Measurements from ENCODE around the gene OXT. TPM values are rescaled to one million over a fixed set of nuclear protein-coding genes. Genes with fewer than 3 reads are reported as not detected.
A peak's percentile ranks its signal among the peaks of the same experiment; 100 is the strongest.
"Not testable (repeated sequence)": the region's sequence is repeated elsewhere in the genome, so short reads cannot be mapped to it uniquely, and the experiment has no call there.

Gene OXT
- total RNA-seq, 2 experiments from 2014 or later = 0.47 TPM; not detected in 1

- DNase-seq = no peak
- Mint-ChIP-seq H3K4me1 (peaks cover 16% of the 10 kb centered on the region), H3K9me3 (no peaks in the 10 kb centered on the region), H3K27ac (peak overlapping the region; percentile 75), H3K36me3 (peaks cover 25% of the 10 kb centered on the region), H3K27me3 (no peaks in the 10 kb centered on the region), H3K4me3 (peak overlapping the region; percentile 72)
Measured at GRCh38 chr20:3045042-3045815, 26.2 kb upstream of the OXT start.

- no peaks in the 10 kb centered on the region for H3K9me3 Mint-ChIP-seq
- peaks cover 18% of the 10 kb centered on the region for H3K4me1 Mint-ChIP-seq
- peak within 1 kb of the TSS; percentile 85 for H3K4me3 Mint-ChIP-seq
- H3K27ac Mint-ChIP-seq = peak within 1 kb of the TSS; percentile 75
- DNase-seq = peak; percentile 88
- H3K27me3 Mint-ChIP-seq = no peaks in the 10 kb centered on the region
- peaks cover 22% of the 10 kb centered on the region for H3K36me3 Mint-ChIP-seq
Measured at GRCh38 chr20:3045816-3046676, 25.4 kb upstream of the OXT start, which contains the start of gene MRPS26. MRPS26 (plus strand) TSS chr20:3046052; CDS start chr20:3046069, 17 bp downstream.

- peak overlapping the region; percentile 85 for H3K4me3 Mint-ChIP-seq
- H3K27ac Mint-ChIP-seq = peak overlapping the region; percentile 17
- no peaks in the 10 kb centered on the region for H3K9me3 Mint-ChIP-seq
- peaks cover 22% of the 10 kb centered on the region for H3K36me3 Mint-ChIP-seq
- DNase-seq = no peak
- no peaks in the 10 kb centered on the region for H3K27me3 Mint-ChIP-seq
- peaks cover 20% of the 10 kb centered on the region for H3K4me1 Mint-ChIP-seq
Measured at GRCh38 chr20:3046677-3047462, 24.6 kb upstream of the OXT start.

- H3K27me3 Mint-ChIP-seq = no peaks in the 10 kb centered on the region
- peaks cover 22% of the 10 kb centered on the region for H3K36me3 Mint-ChIP-seq
- H3K4me1 Mint-ChIP-seq = peaks cover 20% of the 10 kb centered on the region
- H3K9me3 Mint-ChIP-seq = no peaks in the 10 kb centered on the region
- H3K27ac Mint-ChIP-seq = no peak overlapping the region
- DNase-seq = no peak
- H3K4me3 Mint-ChIP-seq = peak overlapping the region; percentile 85
Measured at GRCh38 chr20:3047486-3048419, 23.7 kb upstream of the OXT start.

GRCh38 chr20:3051385-3052019, 19.9 kb upstream of the OXT start:
- H3K27ac Mint-ChIP-seq = no peak overlapping the region
- H3K9me3 Mint-ChIP-seq = no peaks in the 10 kb centered on the region
- peaks cover 16% of the 10 kb centered on the region for H3K4me1 Mint-ChIP-seq
- no peak for DNase-seq
- no peak overlapping the region for H3K4me3 Mint-ChIP-seq
- H3K36me3 Mint-ChIP-seq = peaks cover 19% of the 10 kb centered on the region
- no peaks in the 10 kb centered on the region for H3K27me3 Mint-ChIP-seq

GRCh38 chr20:3059489-3059888, 11.9 kb upstream of the OXT start:
- peaks cover 5% of the 10 kb centered on the region for H3K4me1 Mint-ChIP-seq
- no peak overlapping the region for H3K27ac Mint-ChIP-seq
- H3K27me3 Mint-ChIP-seq = no peaks in the 10 kb centered on the region
- H3K9me3 Mint-ChIP-seq = no peaks in the 10 kb centered on the region
- DNase-seq = no peak
- H3K4me3 Mint-ChIP-seq = no peak overlapping the region
- H3K36me3 Mint-ChIP-seq = no peaks in the 10 kb centered on the region

GRCh38 chr20:3064119-3064518, 7.3 kb upstream of the OXT start:
- not testable (repeated sequence) for H3K36me3 Mint-ChIP-seq, H3K27ac Mint-ChIP-seq, H3K4me1 Mint-ChIP-seq, H3K27me3 Mint-ChIP-seq, H3K4me3 Mint-ChIP-seq, DNase-seq, H3K9me3 Mint-ChIP-seq

GRCh38 chr20:3067139-3068014, 4.0 kb upstream of the OXT start:
- Mint-ChIP-seq H3K4me3 (no peak overlapping the region), H3K27me3 (peaks cover under 1% of the 10 kb centered on the region), H3K27ac (no peak overlapping the region), H3K9me3 (no peaks in the 10 kb centered on the region), H3K4me1 (peaks cover 14% of the 10 kb centered on the region), H3K36me3 (no peaks in the 10 kb centered on the region)
- no peak for DNase-seq

- Mint-ChIP-seq H3K4me3 (no peak overlapping the region), H3K4me1 (peaks cover 17% of the 10 kb centered on the region), H3K27me3 (peaks cover 3% of the 10 kb centered on the region), H3K27ac (no peak overlapping the region), H3K9me3 (no peaks in the 10 kb centered on the region), H3K36me3 (no peaks in the 10 kb centered on the region)
- DNase-seq = no peak
Measured at GRCh38 chr20:3068075-3068474, 3.3 kb upstream of the OXT start.

- no peaks in the 10 kb centered on the region for H3K9me3 Mint-ChIP-seq
- no peak overlapping the region for H3K4me3 Mint-ChIP-seq
- peaks cover 17% of the 10 kb centered on the region for H3K4me1 Mint-ChIP-seq
- no peak overlapping the region for H3K27ac Mint-ChIP-seq
- H3K36me3 Mint-ChIP-seq = no peaks in the 10 kb centered on the region
- peak; percentile 22 for DNase-seq
- H3K27me3 Mint-ChIP-seq = peaks cover 3% of the 10 kb centered on the region
Measured at GRCh38 chr20:3068986-3069900, 2.2 kb upstream of the OXT start.

GRCh38 chr20:3070725-3071124, 695 bp upstream of the OXT start:
- no peak for DNase-seq
- Mint-ChIP-seq H3K4me3 (peak overlapping the region; percentile 46), H3K4me1 (peaks cover 12% of the 10 kb centered on the region), H3K36me3 (no peaks in the 10 kb centered on the region), H3K9me3 (no peaks in the 10 kb centered on the region), H3K27ac (no peak overlapping the region), H3K27me3 (peaks cover 3% of the 10 kb centered on the region)

- DNase-seq = no peak
- Mint-ChIP-seq H3K9me3 (no peaks in the 10 kb centered on the region), H3K27ac (no peak overlapping the region), H3K36me3 (no peaks in the 10 kb centered on the region), H3K4me1 (peaks cover 12% of the 10 kb centered on the region), H3K4me3 (peak overlapping the region; percentile 46), H3K27me3 (peaks cover 3% of the 10 kb centered on the region)
Measured at GRCh38 chr20:3071266-3071609, 182 bp upstream of the OXT start.

Data from activated naive CD8-positive, alpha-beta T cell treated with anti-CD3 and anti-CD28 coated beads for 36 hours (primary cell).